Astrocyte of the spinal cord (primary cell): ENCODE measurements around the gene CCNE1.

Experiments used
- DNase-seq: peaks from one replicate; pipeline ENCODE4 v3.0.0; 2011; ENCODE audit warnings: low read depth, low spot score
- H3K4me3 ChIP-seq: 2 replicates; pipeline ENCODE4 v1.5.1; 2011; ENCODE audit warnings: low read depth, mild to moderate bottlenecking, low read length, moderate library complexity
- in situ Hi-C: cut with HindIII; loops from 2 replicates; pipeline ENCODE4 v1.10.0; 2017; ENCODE audit warnings: low sequenced_read_pairs
- TF ChIP-seq, protein P1 (sequence below): IDR thresholded peaks from 2 replicates; pipeline ENCODE4 v1.5.1; 2012; ENCODE audit warnings: low read depth, mild to moderate bottlenecking, low read length, inconsistent platforms

CCNE1 gene

DNA sequence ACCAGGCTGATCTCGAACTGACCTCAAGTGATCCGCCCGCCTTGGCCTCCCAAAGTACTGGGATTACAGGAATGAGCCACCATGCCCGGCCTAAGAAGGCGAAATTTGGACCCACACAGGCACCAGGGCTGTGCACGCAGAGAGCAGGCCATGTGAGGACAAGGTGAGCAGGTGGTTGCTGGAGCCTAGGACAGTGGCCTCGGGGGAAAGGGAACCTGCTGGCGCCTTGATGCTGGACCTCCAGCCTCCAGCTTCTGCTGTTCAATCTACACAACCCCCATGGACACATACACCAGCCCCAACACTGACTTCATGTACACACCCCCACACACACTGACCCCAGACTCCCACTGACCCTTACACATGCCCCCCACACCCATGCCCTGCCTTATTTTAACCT, 41.8 kb upstream of the CCNE1 start:
- in situ Hi-C loops: no loop called here
- TF ChIP-seq, protein P1, sequence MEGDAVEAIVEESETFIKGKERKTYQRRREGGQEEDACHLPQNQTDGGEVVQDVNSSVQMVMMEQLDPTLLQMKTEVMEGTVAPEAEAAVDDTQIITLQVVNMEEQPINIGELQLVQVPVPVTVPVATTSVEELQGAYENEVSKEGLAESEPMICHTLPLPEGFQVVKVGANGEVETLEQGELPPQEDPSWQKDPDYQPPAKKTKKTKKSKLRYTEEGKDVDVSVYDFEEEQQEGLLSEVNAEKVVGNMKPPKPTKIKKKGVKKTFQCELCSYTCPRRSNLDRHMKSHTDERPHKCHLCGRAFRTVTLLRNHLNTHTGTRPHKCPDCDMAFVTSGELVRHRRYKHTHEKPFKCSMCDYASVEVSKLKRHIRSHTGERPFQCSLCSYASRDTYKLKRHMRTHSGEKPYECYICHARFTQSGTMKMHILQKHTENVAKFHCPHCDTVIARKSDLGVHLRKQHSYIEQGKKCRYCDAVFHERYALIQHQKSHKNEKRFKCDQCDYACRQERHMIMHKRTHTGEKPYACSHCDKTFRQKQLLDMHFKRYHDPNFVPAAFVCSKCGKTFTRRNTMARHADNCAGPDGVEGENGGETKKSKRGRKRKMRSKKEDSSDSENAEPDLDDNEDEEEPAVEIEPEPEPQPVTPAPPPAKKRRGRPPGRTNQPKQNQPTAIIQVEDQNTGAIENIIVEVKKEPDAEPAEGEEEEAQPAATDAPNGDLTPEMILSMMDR: no peak
- no peak overlapping the region for H3K4me3 ChIP-seq
- no peak for DNase-seq

GRCh38 chr19:29770648-29771047, 41.1 kb upstream of the CCNE1 start:
- no peak for DNase-seq
- in situ Hi-C loops: no loop called here
- TF ChIP-seq, protein P1: no peak
- no peak overlapping the region for H3K4me3 ChIP-seq

DNA sequence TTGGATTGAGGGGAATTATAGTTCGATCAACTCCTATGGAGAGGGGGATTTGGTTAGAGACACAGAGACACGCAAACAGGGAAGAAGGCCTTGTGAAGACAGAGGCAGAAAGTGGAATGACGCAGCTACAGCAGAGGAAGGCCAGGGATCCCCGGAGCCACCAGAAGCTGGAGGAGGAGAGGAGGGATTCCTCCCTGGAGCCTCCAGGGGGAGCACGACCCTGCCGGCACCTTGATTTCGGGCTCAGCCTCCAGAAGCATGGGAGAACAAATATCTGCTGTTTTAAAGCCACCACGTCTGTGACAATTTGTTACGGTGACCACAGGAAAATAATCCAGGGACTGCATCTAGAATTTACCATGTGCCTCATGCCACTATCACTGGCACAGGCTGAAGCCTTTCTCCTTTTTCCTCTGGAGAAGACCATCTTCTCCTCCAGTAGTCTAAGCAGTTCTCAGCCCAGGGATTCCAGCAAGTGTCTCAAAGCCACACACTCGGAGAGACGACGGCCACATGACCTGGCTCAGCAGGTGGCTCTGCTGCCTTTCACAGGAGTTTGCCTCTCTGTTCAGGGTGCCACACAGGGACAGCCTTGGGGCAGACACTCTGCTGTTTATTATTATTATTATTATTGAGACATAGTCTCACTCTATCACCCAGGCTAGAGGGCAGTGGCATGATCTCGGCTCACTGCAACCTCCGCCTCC, 39.9 kb upstream of the CCNE1 start:
- no peak overlapping the region for H3K4me3 ChIP-seq
- peak; percentile 22 for DNase-seq
- in situ Hi-C loops: no loop called here
- TF ChIP-seq, protein P1: peak; percentile 84

GRCh38 chr19:29772696-29773095, 39.1 kb upstream of the CCNE1 start:
- in situ Hi-C loops: no loop called here
- DNase-seq: no peak
- TF ChIP-seq, protein P1: no peak
- H3K4me3 ChIP-seq: no peak overlapping the region

DNA sequence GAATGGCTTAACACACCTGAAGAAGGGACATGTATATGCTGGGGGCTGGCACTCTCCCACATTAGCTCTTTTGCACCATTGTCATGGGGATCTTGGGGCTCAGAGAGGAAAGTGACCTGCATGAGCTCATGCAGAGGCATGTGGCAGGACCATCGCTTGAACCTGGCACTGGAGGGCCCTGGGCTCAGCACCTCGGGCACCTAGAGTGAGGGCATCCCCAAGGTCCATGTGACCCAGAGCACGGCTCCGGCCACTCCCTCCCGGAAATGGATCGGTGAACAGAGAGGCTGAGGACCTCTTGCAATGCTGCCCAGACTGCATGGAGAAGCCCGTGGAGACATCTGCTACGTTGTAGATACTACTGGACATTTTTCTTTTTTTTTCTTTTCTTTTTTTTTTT, 38.6 kb upstream of the CCNE1 start:
- no peak for DNase-seq

DNA sequence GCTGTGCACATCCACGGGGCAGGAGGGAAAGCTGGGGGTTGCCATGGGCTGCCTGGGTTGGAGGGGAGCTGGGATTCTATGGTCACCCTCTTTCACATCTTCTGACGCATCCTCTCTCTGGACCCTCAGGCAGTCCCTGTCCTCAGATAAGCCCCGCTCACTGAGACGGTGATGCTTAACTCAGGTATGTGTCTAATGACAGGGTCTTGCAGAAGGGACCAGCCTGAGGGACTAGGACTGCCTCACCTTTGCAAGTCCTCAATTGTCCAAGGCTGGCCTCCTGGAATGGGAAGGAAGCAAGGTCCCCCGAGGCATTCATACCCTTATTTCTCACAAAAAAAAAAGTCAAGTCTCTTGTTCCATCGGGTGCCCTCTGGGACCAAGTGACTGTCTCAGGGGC, 37.7 kb upstream of the CCNE1 start:
- H3K4me3 ChIP-seq: no peak overlapping the region
- no peak for DNase-seq
- TF ChIP-seq, protein P1: no peak
- in situ Hi-C loops: no loop called here

More for the DNA sequence above, 38.6 kb upstream of the CCNE1 start:
- in situ Hi-C loops: no loop called here
- no peak overlapping the region for H3K4me3 ChIP-seq
- TF ChIP-seq, protein P1: no peak
